Lung (tissue), 12 donors: ENCODE measurements around the gene IL1RAPL1. TPM values are rescaled to one million over a fixed set of nuclear protein-coding genes. Genes with fewer than 3 reads are reported as not detected.
A peak's percentile ranks its signal among the peaks of the same experiment; 100 is the strongest.

Experiments used
- ATAC-seq: fragments of 200-7000 bp; cut with Tn5 transposase; one replicate; pipeline ENCODE4 v1.9.1; 2020; ENCODE audit warnings: moderate number of reproducible peaks; ENCODE audit not compliant: insufficient read depth, low FRiP score
- DNase-seq, 3 donors: peaks; one replicate each; pipeline ENCODE4 v3.0.0-alpha.2; 2013 to 2017
- H3K27ac ChIP-seq, 2 donors: one replicate each; pipeline ENCODE4 v1.5.1; 2013; ENCODE audit warnings: mild to moderate bottlenecking in 2 of 2, moderate library complexity in 2 of 2, control low read depth in 1 of 2, inconsistent platforms in 1 of 2, low read depth in 1 of 2, low read length in 1 of 2
- H3K27me3 ChIP-seq, 3 donors: one replicate each; pipeline ENCODE4 v1.5.1; 2013; ENCODE audit warnings: low read length in 2 of 3; ENCODE audit not compliant: control insufficient read depth in 3 of 3, insufficient read depth in 3 of 3
- H3K36me3 ChIP-seq, 4 donors: one replicate each; pipeline ENCODE4 v1.5.1; 2013; ENCODE audit warnings: low read length in 4 of 4, mild to moderate bottlenecking in 1 of 4, moderate library complexity in 1 of 4; ENCODE audit not compliant: control insufficient read depth in 4 of 4, insufficient read depth in 4 of 4
- H3K4me1 ChIP-seq, 5 donors: one replicate each; pipeline ENCODE4 v1.5.1; 2013; ENCODE audit warnings: low read length in 5 of 5, mild to moderate bottlenecking in 2 of 5, moderate library complexity in 1 of 5; ENCODE audit not compliant: control insufficient read depth in 5 of 5, insufficient read depth in 5 of 5
- H3K4me3 ChIP-seq: one replicate; pipeline ENCODE4 v1.5.1; 2013; ENCODE audit warnings: mild to moderate bottlenecking, control low read depth, moderate library complexity
- H3K9ac ChIP-seq, 2 donors: one replicate each; pipeline ENCODE4 v1.5.1; 2013; ENCODE audit warnings: low read length in 2 of 2, control low read depth in 1 of 2; ENCODE audit not compliant: insufficient read depth in 1 of 2
- H3K9me3 ChIP-seq, 4 donors: one replicate each; pipeline ENCODE4 v1.5.1; 2013; ENCODE audit warnings: low read length in 3 of 4, mild to moderate bottlenecking in 1 of 4, moderate library complexity in 1 of 4; ENCODE audit not compliant: control insufficient read depth in 4 of 4, insufficient read depth in 3 of 4
- WGBS, 2 donors: extraction: QIAGEN DNeasy Blood & Tissue Kit; methylation state at CpG; one replicate each; pipeline ENCODE4 v1.1.7; 2013; 5-methylcytosine and 5-hydroxymethylcytosine counted together
- polyA plus RNA-seq, 2 donors: library from polyadenylated mRNA; stranded (reverse); fragments of 200-250 nt; gene quantifications; one replicate each; pipeline ENCODE4 v1.2.1, GENCODE V29; 2013
- total RNA-seq, 2 donors: library from RNA; depleted of rRNA in 1 of 2; stranded (reverse); fragments of >200 nt in 1 of 2; gene quantifications; one replicate each; pipeline ENCODE4 v1.2.1, GENCODE V29; 2014 to 2021
- TF ChIP-seq, protein P1 (sequence below): IDR thresholded peaks from 2 replicates; pipeline ENCODE4 v1.5.1; 2012; ENCODE audit warnings: mild to moderate bottlenecking; ENCODE audit errors: control extremely low read depth, extremely low read depth
- donor health status: control.
- donor health status: control.
- donor health status: Bipolar disorder and iron deficiency.
- donor health status: healthy.
- donor health status: DM: yes; HTN: yes; CAD: no.

IL1RAPL1 gene
- total and polyA plus RNA-seq, 4 donors, result 2.2 TPM; not detected in 3

DNA sequence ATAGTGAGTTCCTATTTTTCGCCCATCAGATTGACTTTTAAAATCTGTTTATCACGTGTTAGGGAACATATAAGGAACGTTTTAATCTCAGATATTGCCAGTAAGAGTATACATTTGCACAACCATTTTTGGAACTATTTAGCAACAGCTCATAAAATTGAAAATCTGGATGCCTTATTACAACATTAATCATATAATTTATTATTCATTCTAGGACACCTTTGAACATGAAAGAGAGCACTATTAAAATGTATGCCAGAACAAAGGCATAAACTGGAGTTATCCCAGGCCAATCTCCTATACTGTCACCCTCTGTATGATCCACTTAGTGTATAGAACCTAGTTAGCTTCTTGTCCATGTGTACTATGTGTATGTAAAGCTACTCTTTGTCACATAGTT lies 1049.1 kb downstream of the IL1RAPL1 start:
- no peak overlapping the region for H3K9ac ChIP-seq
- DNase-seq (peak in 2 of 3 donors; percentile 52 to 55), ATAC-seq (no peak)
- no peaks in the 10 kb centered on the region for H3K9me3 ChIP-seq
- no peaks in the 10 kb centered on the region for H3K4me1 ChIP-seq
- TF ChIP-seq, protein P1, sequence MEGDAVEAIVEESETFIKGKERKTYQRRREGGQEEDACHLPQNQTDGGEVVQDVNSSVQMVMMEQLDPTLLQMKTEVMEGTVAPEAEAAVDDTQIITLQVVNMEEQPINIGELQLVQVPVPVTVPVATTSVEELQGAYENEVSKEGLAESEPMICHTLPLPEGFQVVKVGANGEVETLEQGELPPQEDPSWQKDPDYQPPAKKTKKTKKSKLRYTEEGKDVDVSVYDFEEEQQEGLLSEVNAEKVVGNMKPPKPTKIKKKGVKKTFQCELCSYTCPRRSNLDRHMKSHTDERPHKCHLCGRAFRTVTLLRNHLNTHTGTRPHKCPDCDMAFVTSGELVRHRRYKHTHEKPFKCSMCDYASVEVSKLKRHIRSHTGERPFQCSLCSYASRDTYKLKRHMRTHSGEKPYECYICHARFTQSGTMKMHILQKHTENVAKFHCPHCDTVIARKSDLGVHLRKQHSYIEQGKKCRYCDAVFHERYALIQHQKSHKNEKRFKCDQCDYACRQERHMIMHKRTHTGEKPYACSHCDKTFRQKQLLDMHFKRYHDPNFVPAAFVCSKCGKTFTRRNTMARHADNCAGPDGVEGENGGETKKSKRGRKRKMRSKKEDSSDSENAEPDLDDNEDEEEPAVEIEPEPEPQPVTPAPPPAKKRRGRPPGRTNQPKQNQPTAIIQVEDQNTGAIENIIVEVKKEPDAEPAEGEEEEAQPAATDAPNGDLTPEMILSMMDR, result no peak
- no peaks in the 10 kb centered on the region for H3K27me3 ChIP-seq
- 38 to 74% methylated on average over 3 of the region's 3 CpGs for WGBS, 2 donors
- H3K27ac ChIP-seq, result no peak overlapping the region
- no peaks in the 10 kb centered on the region for H3K36me3 ChIP-seq
- H3K4me3 ChIP-seq, result no peak overlapping the region

DNA sequence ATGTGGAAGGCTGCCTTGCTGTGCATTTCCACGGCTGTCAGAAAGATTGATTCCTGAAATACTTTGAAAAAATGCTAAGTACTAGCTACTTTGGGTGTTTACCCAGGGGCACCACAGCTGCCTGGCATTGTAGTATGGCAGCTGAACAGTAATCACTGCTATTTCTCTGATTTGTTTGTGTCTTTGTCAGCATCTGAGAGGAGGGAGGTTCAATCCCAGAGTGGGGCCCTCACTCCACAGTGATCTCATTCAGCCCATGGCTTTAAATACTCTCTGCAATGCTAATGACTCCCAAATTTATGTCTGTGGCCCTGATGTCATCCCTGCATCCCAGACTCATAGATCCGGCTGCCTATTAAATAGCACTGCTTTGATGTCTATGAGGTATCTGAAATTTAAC lies 1052.9 kb downstream of the IL1RAPL1 start:
- Histone ChIP-seq H3K4me3 (no peak overlapping the region), H3K9me3 (peaks cover 0 to 2% (median 0%) of the 10 kb centered on the region in 4 donors), H3K27me3 (no peaks in the 10 kb centered on the region), H3K27ac (no peak overlapping the region), H3K4me1 (no peaks in the 10 kb centered on the region), H3K36me3 (no peaks in the 10 kb centered on the region), H3K9ac (no peak overlapping the region)
- ATAC-seq (no peak), DNase-seq (no peak)
- WGBS, 2 donors, result 76 to 89% methylated on average over 2 of the region's 2 CpGs
- TF ChIP-seq, protein P1, result no peak

- WGBS, 2 donors, result 32 to 61% methylated on average over 1 of the region's 1 CpG
- no peaks in the 10 kb centered on the region for H3K4me1 ChIP-seq
- H3K27ac ChIP-seq, result no peak overlapping the region
- TF ChIP-seq, protein P1, result no peak
- no peaks in the 10 kb centered on the region for H3K36me3 ChIP-seq
- H3K9me3 ChIP-seq, result peaks cover 0 to 6% (median 0%) of the 10 kb centered on the region in 4 donors
- no peak overlapping the region for H3K9ac ChIP-seq
- ATAC-seq (no peak), DNase-seq (no peak)
- no peak overlapping the region for H3K4me3 ChIP-seq
- H3K27me3 ChIP-seq, result no peaks in the 10 kb centered on the region
Measured at GRCh38 chrX:29641461-29641860, 1054.2 kb downstream of the IL1RAPL1 start.

GRCh38 chrX:29643181-29643580 lies 1055.9 kb downstream of the IL1RAPL1 start:
- TF ChIP-seq, protein P1, result no peak
- no peaks in the 10 kb centered on the region for H3K4me1 ChIP-seq
- no peaks in the 10 kb centered on the region for H3K27me3 ChIP-seq
- H3K9me3 ChIP-seq, result peaks cover 0 to 6% (median 0%) of the 10 kb centered on the region in 4 donors
- no peaks in the 10 kb centered on the region for H3K36me3 ChIP-seq
- ATAC-seq (no peak), DNase-seq (peak; percentile 23 to 79 (median 79))
- WGBS, 2 donors, result 70 to 85% methylated on average over 2 of the region's 2 CpGs
- H3K4me3 ChIP-seq, result no peak overlapping the region
- H3K27ac ChIP-seq, result no peak overlapping the region
- no peak overlapping the region for H3K9ac ChIP-seq
